Measurements from ENCODE around the gene PRDM7. TPM values are rescaled to one million over a fixed set of nuclear protein-coding genes. Genes with fewer than 3 reads are reported as not detected.

The PRDM7 gene
- polyA plus RNA-seq, 1 donor = not detected

DNA sequence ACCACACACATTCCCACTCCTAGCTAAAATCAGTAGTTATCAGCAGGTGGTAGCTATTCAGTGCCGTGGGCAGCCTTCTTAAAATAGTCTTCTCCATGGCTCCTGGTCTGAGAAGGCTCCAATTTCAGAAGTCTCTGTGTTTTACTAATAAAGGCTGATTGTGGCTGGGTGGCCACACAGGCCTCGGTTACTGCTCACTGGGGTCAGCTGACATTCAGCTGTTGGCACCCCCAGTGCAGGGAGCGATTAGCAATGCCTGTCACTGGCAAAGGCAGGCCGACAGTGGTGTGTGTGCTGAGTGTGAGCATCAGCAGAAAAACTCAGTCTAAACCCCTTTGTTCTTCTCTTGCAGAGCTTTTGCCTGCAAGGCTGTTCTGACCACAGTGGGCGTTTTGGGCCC lies 41.2 kb downstream of the PRDM7 start:
- DNase-seq = no peak

DNA sequence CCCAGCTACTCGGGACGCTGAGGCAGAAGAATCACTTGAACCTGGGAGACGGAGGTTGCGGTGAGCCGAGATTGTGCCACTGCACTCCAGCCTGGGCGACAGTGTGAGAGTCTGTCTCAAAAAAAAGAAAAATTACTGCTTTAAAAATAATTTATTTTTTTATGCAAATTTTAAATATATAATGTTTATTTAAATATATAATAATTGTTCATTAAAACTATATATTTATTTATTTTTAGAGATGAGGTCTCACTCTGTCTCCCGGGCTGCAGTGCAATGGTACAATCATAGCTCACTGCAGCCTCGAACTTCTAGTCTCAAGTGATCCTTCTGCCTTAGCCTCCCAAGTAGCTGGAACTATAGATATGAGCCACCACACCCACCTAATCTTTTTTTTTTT lies 42.6 kb downstream of the PRDM7 start:
- DNase-seq = no peak

DNA sequence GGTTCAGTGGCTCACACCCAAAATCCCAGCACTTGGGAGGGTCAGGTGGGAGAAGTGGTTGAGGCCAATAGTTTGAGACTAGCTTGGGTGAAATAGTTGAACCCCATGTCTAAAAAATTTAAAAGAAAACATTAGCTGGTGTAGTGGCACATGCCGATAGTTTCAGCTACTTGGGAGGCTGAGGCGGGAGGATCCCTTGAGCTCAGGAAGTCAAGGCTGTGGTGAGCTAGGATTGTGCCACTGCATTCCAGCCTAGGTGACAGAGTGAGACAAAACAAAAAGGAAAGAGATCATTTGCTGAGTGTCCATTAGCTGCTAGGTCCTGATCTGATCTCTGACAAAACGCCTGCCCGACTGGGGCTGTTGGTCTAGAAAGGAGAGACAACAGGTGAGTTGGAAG lies 43.7 kb downstream of the PRDM7 start:
- no peak for DNase-seq

DNA sequence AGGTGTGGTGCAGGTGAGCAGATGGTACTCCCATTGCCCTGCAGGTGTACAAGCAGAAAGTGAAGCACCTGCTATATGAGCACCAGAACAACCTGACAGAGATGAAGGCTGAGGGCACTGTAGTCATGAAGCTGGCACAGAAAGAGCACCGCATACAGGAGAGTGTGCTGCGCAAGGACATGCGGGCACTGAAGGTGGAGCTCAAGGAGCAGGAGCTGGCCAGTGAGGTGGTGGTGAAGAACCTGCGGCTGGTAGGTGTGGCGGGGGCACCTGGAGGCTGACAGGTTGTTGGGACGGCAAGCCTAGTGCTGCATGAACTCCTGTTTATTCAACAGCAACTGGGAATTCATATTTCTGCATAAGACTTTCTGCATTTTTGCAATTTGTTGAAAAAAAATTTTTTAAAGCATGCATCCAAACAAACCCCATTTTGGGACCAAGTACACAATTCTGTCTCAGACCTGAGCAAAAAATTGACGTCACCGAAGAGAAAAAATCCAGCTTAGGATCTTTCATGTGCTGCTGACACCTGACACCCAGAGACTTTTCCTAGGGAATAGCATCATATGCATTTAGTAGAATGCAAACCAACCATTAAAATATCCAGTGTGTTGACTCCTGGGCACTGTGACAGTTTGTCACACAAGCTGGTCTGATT lies 44.3 kb downstream of the PRDM7 start:
- no peak for DNase-seq

DNA sequence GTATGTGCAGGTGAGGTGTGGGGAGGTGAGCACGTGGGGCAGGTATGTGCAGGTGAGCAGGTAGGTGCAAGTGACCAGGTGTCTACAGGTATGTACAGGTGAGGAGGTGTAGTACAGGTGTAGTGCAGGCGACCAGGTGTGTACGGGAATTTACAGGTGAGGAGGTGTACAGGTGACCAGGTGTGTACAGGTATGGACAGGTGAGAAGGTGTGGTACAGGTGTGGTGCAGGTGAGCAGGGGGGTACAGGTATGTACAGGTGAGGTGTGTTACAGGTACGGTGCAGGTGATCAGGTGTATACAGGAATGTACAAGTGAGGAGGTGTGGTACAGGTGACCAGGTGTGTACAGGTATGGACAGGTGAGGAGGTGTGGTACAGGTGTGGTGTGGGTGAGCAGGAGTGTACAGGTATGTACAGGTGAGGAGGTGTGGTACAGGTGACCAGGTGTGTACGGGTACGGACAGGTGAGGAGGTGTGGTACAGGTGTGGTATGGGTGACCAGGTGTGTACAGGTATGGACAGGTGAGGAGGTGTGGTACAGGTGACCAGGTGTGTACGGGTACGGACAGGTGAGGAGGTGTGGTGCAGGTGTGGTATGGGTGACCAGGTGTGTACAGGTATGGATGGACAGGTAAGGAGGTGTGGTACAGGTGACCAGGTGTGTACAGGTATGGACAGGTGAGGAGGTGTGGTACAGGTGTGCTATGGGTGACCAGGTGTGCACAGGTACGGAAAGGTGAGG lies 45.0 kb downstream of the PRDM7 start:
- no peak for DNase-seq

DNA sequence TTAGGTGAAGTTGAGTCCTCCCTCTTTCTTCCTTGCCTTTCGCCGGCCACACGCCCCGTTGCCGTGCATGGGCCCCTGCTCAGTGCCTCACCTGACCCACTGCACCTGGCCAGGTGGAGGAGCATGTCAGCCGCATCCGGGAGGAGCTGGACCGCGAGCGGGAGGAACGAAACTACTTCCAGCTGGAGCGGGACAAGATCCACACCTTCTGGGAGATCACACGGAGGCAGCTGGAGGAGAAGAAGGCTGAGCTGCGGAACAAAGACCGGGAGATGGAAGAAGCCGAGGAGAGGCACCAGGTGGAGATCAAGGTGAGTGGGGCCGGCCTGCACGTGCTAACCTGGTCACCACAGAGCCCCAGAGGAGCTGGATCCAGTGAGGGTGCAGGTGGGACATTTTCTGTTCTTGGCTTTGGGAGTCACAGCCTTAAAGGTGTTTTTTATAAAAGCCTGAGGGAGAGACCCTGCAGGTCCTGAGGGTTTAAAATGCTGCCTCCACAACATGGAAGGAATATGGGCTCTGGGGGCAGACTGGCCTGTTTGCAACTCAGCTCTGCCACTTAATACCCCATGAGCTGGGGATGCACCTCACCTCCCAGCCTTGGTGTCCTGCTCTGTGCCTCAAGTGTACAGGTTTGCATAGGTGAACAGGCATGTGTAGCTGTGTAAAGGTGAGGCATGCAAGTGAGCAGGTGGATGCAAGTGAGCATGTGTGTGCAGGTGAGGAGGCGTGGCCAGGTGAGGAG lies 45.8 kb downstream of the PRDM7 start:
- no peak for DNase-seq

DNA sequence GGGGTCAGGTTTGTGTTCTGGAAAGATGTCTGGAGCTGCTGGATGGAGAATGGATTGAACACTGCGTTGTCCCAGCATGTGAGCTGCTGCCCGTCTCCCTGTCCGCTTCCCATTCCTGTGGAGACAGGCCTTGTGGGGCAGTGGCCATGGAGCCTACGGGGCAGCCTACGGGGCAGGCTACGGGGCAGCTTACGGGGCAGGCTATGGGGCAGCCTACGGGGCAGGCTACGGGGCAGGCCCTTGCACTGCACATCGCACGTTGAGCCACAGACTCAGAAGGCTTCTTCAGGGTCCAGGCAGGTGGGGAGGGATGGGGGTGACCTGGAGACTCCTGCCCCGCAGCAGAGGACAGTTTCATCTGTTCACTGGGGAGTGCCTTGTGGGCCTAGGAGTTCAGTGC lies 48.1 kb downstream of the PRDM7 start:
- no peak for DNase-seq

DNA sequence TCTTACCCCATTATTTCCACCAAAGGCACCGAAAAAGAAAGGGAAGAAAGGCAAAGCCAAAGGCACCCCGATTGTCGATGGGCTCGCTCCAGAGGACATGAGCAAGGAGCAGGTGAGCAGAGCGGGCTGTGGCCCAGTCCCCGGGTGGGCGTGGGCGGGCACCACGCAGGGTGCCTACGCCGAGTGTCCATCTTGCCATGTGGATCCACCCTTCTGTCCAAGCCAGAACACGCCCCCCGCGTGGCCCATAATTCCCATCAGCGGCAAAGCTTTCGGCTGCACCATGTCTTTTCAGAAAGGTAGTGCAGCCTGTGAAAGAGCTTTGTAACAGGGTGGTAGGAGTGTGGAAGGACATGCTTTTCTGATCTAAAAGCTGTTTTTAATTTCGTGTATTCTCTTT lies 49.5 kb downstream of the PRDM7 start:
- DNase-seq = no peak

DNA sequence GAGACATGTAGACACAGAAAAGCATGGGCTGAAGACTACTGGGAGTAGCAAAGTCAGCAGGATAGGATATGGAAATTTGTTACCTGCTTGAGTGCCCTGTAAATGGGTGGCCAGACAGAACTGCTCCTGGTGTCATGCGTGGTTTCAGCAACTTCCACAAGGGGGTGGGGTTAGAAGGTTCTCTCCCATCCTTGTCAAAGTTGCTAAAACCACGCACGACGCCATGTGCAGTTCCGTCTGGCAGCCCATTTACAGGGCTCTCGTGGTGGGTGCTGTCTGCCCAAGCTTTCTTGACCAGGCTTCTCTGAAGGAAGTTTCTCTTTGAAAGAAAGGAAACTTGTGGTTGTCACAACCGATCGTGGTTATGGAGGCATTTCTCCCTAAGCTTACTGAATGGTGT lies 51.0 kb downstream of the PRDM7 start:
- DNase-seq = no peak

DNA sequence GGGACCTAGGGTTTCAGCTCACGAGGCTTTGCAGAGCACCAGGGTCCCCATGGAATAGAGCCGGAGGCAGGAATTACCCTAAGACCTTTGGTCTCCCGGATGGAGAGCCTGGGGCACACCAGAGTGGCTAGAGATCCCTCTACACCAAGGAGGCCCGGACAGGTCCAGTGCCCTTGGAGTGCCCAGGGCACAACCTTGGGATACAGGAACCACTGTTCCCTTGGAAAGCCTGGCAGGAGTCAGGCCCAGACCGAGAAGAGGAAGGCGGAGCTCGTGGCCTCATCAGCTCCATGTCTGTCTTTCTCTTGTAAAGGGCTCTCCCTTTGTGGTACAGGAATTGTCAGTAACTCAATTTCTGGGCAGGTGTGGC lies 54.1 kb downstream of the PRDM7 start:
- DNase-seq = no peak

DNA sequence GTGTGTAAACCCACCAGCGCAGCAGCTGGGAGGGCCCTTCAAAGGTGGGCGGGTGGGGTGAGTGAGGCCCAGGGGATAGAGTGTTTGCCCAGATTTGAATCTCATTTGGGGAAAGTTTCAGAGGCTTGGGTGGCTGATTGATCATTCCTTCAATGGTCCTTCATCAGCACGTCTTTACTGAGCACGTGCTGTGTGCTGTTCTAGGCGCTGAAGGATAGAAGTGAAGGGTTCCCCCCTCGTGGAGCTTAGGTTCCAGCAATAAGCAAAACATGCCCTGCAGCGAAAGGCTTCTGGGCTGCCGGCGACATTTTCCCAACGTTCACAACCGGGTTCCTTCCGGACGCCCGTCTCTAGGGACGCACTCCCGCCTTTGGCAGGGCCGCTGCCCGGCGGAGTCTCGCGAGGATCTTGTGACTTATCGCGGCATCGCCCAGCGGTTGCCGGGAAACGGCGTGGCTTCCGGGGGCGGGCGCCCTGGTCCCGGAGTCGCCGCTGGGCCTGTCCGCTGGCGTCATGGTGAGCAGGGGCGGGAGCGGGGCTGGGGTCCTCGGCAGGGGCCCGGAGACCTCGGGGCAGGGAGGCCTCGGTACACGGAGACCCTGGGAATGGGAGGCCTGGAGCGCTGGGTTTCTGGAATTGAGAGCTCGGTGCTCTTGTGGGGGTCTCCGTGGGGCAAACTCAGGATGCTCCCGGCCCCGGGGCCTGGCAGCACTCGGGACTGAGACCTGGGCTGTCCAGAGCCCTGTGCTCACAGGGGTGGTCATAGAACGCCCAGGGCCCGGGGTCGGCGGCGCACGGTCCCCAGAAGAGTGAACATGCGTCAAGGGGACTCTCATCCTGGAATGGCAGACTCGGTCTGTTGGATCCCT lies 54.7 kb downstream of the PRDM7 start:
- DNase-seq = peak; percentile 92

DNA sequence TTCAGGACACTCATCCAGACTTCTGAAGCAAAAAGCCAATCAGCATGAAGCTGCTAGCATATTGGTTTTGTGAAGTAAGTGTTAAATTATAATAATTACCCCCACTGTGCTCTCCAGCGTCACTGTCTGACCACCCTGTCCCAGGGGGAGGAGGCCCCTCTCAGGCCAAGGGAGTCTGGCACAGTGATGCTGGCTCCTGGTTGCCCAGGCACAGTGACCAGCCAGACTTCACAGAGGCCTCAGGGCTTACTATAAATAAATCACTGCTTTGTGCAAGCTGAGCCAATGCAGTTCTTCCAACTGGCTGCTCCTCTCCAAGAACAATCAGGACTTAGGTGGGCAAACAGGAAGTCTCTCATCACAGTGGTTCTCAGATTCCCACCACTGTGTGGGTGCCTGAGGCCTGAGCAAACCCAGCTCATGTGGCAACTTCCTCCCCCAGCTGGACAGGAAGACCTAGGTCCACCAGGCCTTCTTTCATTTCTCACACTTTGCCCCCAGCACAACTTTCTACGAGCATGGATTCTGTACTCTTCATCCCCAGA lies 56.2 kb downstream of the PRDM7 start:
- no peak for DNase-seq

DNA sequence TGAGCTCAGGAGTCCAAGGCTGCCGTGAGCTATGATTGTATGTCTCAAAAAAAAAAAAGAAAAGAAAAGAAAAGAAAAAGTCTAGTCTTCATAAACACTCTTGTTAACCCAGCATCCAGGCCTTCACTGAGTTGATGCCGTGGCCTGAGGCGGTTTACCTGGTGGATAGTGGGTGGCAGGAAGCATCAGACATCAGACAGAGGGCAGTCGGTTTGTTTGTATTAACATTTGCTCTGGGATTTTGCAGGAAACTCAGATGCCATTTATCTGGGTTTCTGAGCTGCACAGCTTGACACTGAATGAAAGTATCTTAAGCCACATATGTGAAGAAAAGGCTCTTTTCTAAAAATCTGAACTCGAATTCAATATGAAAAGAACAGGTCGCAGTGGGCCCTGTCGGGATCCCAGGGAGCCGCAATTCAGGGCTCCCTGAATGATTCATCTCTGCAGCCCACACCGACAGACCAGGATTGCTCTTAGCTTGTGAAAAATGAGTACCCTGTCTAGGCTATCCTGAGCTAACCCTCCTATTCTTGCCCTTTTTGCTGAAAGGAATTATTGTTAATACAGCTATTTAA lies 56.8 kb downstream of the PRDM7 start:
- no peak for DNase-seq

DNA sequence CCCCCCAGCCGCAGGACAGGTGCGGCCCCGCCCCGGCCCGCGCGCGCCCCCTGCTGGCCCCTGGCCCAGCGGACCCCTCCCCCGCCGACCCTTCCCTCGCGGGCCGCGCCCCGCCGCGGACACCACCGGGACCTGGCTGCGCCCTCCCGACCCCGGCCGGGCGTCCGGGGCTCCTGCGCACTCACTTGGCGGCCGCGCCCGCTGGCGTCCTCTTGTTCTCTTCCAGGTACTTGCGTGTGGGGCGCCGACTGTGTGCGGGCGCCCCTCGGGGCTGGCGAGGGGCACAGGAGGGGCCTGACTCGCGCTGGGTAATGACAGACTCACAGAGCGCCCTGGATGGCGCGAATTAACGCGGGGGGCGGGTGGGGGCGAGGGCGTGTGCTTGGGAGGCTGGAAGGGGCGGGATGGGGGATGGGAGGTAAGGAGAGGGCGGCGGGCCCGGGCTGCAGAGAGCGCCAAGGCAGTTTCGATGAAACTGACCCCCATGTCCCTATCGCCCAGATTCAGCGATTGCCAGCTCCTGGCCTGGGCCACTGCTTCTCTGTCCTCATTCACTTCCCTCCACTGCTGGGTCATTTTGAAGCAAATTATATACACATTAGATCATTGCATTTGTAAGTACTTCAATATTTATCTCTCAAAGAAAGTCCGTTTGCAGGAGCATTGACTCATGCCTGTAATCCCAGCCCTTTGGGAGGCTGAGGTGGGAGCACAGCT lies 57.4 kb downstream of the PRDM7 start:
- no peak for DNase-seq

DNA sequence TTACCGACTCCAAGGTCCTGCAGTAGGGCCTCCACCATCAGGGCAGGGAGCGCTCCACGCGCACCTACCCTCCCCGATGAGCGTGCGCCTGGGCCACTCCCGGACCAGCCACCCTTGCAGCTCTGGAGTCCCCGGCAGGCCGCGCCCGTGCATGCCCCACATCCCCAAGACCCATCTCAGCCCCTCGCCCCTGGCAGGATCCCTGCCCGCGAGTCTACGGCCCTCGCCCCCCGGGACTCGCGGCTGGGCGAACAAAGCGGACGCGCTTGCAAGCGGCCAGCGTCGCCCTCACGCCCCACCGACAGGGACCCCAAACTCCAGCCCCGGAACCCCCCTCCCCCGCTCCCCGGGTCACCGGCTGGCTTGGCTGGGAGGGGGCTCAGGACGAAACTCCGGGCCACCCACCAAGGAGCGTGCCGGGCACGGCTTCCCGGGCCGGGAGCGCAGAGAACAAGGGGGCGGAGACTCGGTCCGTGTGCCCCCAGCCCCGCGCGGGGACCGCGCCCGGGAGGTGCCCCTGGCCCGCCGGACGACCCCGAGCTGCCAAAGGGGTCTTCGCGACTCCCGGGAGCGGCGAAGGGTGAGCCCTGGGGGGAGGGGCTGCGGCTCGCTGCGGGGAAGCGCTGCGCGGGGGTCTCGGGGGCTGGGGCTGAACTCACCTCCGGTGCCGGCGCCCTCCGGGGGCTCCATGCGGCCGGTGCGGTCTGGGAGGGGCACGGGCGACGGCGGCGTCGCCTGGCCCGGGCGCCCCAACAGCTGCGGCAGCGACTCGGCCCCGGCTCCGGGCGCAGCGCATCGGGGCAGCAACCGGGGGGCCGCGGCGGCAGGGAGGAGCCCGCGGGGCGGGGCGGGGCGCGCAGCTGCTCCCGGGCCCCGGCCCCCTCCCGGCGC lies 58.2 kb downstream of the PRDM7 start, which contains the start of gene DBNDD1:
Gene DBNDD1 (minus strand): TSS at position 805 of the 891 bp plus-strand sequence. CDS start 115 bp downstream, at position 690.
- DNase-seq = no peak

DNA sequence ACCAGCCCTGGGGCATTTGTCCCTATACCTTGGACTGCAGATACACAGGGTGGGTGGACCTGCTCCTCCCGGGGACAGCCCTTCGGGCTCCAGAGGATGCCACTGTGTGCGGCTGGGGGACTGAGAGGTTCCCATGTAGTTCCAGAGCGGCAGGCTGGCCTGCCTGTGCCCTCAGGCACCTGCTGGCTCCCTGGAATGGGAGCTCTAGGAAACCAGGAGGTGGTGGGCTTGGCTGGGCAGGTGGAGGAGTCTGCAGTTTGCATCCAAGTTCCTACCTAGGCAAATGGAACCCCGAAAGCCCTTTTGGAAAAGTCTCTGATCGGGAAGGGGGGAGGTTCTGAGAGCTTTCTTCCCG lies 58.9 kb downstream of the PRDM7 start:
- DNase-seq = no peak

DNA sequence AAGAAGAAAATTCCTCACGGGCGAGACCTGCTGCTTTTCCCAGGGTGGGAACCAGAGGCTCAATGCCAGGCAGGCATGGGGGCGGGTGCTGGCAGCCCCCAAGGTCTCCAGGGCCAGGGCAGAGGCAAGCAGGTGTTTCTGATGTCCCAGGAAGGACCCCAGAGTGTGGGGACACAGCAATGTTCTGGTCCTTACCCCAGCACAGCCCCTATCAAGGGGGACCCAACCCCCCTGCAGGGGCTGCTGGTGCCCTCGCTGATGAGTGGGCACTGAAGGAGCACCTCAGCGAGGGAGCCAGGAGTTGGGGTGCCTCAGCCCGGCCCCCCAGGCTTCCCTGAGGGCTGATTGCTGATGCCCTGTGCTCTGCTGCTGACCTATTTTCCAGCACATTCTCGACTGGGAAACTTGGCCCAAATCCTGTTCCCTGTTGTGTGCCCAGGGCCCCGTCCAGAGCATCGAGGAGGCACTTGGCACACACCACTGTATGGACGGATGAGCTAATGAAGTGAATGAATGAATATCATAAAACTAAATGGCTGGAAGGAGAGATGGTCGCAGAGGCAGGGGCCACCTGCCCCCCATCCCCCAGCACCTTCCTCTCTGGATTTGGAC lies 60.7 kb downstream of the PRDM7 start:
- DNase-seq = no peak

DNA sequence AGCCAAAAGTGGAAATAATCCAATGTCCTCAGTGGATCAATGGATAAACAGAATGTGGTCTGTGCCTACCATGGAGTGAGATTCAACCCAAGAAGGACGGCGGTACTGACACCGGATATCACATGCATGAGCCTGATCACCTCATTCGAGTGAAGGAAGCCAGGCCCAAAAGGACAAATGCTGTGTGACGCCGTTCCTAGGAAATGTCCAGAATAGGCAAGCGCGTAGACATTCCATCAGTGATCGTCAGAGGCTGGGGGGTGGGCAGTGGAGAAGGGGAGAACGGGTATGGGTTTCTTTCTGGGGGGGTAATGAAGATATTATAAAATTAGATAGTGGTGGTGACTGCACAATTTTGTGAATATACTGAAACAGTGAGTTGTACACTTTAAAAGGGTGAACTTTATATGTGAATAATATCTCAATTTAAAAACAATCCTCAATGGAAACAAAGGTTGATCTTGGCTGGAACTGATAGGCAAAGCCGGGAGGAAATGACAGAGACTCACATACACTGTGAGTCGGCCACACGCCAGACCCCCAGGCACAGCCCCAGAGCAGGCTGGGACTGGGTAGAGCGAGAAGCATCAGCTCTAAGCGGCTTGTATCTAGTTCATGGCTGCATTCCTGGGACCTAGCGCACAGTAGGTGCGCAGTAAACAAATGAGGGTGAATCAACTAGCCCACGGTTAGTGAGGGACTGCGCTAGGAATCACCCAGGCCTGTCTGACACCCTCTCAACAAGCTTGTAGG lies 61.4 kb downstream of the PRDM7 start:
- DNase-seq = no peak

All from hindlimb muscle (tissue), 1 donor.